ENCODE data around the gene SENP2.
A peak's percentile ranks its signal among the peaks of the same experiment; 100 is the strongest.
"Not testable (repeated sequence)": the region's sequence is repeated elsewhere in the genome, so short reads cannot be mapped to it uniquely, and the experiment has no call there.

Gene SENP2

DNA sequence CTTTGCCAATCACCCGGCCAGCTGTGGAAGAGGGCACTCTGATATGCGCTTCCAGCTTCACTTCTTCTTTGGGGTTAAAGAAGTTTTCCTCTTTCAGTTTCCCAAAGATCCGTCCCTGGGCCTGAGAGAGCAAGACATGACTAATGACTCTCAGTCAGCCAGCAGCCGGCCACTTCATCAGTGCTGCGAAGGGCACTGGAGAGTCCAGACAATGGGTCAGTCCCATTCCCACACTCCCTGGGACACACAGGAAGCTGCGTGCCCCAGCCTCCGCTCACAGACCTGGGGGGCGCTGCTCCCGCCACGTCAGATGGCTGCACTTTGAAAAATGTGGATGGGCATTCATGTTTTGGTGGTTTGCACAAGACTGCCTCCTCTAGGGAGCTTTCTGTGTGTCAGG, 63.3 kb downstream of the SENP2 start:
- DNase-seq, result no peak

DNA sequence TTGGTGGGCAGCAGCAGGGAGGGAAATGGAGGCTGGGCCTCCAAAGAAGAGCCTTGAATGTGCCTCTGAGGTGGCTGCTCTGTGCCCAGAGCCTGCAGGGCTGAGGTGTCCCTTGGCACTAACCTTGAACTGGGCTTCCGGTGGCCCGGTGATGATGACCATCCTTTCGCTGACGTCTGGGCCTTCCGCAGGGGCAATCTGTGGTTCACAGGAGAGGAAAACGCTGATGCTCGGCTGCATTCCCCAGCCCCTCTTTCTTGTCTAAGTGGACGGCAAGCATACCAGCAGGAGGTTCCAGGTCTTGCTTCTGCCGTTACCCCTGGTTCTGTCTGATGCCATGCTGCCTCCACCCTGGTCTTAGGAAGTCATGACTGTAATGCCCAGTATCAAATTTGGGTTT, 65.9 kb downstream of the SENP2 start:
- no peak for DNase-seq

DNA sequence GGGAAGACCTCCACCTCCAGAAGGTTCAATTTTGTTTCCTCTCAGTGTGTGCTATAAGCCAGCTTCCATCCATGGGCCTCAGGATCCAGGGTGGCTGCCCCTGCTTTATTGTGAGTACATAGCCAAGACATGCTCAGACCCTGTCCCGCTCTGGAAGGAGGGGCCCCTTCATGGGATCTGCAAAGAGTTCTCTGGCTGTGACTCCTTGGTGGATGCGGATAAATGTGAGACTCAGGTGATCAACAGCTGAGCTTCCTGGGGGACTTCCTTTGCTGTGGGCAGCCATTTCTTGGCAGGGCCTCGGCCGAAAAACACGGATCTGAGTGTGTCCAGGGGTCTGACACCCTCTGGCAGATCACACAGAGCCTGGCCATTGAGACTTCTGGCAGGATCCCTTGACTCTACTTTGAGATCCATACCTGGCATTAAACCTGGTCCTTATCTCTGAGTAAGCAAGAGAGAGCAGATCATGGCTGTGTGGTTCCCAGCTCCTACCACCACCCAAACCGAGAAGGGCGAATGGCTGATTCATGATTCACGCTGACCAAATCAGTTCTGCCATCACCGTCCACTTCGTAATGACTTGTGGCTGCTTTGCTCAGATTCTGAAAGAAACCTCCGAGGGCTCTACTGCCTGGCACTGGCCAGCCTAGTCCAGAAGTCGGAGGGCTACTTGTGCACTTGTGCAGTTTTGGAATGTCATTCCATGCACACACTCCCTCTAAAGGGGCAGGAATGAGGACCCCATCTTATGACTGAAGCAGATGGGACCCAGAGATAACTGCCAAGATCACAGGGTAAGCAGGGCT, 68.1 kb downstream of the SENP2 start:
- no peak for DNase-seq

GRCh38 chr3:185654758-185655145, 68.7 kb downstream of the SENP2 start:
- DNase-seq, result no peak

- no peak for DNase-seq
Measured at GRCh38 chr3:185655426-185656320, 69.6 kb downstream of the SENP2 start.

DNA sequence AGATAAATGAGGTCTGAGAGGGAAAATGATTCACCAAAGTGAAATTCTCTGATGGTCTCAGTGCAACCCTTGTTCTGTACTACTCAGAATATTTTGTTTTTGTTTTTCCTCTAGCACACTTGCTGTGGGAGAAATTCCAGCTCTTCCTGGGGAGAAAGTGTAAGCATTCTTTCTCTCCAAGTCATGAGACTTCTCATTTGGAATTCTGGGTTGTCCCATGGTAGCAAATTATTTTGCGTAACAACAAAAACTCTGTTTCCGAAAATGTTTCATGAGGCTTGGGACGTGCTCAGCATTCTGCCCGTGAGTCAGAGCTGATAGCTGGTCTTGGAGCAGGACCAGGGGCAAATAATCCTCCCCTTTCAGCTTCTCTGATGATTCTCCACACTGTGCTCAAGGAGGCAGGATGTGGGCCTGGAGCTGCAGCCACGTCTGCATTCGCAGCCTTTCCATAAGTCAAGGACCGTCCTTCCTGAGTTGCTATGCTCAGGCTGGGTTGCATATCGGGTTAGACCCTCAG, 70.3 kb downstream of the SENP2 start:
- no peak for DNase-seq

GRCh38 chr3:185657211-185657610, 71.1 kb downstream of the SENP2 start:
- no peak for DNase-seq

DNA sequence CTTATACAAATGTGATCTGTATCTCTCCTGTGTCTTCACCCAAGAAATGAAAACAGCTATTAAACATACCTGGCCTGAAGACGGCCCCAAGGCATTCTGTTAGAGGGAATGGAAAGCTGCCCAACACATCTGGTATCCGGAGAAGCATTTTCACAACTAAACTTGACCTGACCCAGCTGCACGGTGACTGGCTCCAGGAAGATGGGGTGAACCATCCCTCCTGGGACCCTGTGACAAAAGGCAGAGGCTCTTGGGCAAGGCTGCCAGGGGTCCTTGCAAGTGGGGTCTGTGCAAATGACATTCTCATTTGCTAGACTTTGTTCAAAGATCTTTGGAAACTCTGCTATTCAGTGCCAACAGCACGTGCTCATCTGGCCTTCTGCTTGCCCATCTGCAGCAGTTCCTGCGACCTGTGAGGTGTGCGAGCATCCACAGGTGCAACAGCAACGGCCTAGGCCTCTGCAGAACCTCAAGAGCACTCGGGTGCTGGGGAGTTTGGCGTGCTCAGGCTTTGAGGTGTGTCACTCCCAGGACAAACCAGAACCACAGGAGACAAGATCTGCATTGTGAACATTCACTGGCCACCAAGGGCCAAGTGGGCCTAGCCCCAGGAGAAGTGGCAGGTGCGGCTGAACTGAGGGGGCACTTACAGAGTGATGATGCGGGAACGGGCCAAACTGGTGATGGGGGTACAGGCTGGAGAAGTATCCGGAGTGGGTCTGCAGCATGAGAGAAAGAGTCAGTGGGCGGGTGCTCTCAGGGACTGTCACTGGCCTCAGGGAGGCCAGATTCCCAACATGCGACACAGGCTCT, 71.8 kb downstream of the SENP2 start:
- no peak for DNase-seq

DNA sequence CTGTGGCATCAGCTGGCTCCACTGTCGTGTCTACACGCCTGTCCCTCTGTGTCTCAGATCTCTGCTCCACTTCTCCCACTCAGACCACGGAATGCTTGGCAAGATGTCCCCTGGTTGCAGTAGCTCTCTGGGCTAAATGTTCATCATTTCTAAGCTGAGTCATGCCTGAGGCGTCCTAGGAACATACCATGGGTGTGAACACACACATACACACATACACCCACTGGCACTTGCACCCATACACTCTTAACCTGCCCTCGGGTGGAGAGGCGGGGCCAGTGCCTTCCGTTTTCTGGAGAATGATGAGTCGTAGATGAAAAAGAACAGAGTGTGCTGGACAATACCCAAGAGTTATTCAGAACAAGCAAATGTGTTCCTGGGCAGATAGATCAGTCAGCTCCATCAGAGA, 72.4 kb downstream of the SENP2 start:
- no peak for DNase-seq

DNA sequence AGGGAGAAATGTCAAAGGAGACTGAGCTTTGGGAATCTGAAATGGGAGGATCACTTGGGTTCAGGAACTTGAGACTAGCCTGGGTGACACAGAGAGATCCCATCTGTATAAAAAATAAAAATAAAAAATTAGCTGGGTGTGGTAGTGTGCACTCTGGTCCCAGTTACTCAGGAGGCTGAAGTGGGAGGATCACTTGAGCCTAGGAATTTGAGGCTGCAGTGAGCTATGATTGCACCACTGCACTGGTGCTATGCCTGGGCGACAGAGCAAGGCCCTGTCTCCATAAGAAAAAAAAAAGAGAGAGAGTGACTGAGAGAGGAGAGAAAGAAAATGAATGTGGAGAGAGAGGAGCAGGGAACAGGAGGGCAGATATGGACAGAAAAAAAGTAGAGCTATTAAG, 72.8 kb downstream of the SENP2 start:
- DNase-seq, result no peak

DNA sequence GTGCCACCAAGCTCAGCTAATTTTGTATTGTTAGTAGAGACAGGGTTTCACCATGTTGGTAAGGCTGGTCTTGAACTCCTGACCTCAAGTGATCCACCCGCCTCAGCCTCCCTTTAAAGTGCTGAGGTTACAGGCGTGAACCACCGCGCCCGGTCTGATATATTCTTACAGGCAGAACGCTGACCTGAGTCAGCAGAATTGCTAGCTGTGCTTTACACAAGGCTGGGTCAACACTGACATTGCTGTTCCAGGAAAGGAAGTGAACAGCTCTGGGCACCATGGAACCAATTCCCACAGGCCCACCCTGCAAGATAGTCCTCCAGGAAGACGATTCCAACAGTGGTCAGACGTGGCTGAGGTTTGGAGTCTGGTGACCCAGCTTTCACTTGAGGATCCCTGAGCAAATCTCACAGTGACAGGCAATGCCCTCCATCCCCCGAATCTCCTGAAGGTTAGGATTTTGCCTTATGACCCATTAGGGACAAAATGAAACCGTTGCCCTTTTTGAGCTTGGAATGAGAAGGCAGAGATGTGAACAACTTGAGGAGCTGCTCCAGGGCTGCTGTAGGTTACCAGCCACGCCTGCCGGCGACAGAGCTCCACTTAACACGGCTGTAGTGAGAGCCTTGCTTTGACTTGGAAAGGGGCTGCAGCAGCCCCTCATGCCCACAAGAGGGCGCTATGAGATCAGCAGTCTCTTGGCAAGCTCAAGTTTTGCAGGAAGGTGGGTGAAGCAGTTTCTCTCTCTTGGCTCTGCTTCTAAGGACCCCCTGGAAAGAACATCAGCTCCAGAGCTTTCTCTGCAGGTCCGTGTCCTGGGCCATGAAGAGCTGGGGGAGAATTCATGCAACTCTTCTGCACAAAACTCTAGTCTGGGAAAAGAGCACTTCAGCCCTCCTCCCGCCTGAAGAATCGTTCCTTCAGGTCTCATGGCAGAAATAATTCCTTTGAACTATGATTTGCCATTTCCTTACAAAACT, 74.1 kb downstream of the SENP2 start:
- DNase-seq, result peak; percentile 64

GRCh38 chr3:185661296-185661695, 75.2 kb downstream of the SENP2 start:
- not testable (repeated sequence) for DNase-seq

DNA sequence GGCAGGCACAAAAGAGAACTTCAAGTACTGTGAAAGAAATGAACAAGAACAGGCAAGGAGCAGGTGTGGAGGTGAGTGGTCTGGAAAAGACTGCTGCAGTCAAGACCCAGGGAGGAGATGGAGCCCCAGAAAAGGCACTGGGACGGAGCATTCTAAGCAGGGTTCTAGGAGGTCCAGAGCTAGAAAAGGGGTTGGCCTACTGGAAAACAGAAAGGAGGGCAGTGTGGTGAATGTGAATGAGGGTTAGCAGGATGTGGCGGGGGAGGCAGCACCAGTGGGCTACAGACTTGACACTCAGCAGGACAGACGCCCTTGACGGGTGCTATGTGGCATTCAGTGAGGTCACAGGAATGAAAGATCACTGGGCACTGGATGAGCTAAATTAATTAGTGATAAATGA, 75.7 kb downstream of the SENP2 start:
- no peak for DNase-seq

DNA sequence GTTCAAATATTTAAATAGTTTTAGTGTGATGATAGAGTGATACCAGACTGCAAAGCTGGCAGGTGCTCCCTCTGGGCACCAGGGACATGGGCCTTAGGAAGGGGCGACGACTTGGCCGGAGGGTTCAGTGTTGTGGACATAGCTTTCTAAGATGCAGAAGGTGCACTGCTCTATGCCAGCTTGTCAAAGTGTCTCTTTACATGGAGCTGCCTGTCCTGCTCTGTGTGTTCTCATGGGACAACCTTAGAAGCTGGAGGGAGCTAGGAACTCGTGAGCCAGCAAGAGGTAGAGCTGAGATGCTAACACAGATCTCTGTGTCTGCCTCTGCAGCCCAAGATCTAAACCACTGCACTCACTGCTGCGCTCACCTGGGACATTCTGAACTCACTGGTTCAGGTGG, 77.8 kb downstream of the SENP2 start:
- DNase-seq, result no peak

GRCh38 chr3:185667574-185667973, 81.5 kb downstream of the SENP2 start:
- DNase-seq, result no peak

DNA sequence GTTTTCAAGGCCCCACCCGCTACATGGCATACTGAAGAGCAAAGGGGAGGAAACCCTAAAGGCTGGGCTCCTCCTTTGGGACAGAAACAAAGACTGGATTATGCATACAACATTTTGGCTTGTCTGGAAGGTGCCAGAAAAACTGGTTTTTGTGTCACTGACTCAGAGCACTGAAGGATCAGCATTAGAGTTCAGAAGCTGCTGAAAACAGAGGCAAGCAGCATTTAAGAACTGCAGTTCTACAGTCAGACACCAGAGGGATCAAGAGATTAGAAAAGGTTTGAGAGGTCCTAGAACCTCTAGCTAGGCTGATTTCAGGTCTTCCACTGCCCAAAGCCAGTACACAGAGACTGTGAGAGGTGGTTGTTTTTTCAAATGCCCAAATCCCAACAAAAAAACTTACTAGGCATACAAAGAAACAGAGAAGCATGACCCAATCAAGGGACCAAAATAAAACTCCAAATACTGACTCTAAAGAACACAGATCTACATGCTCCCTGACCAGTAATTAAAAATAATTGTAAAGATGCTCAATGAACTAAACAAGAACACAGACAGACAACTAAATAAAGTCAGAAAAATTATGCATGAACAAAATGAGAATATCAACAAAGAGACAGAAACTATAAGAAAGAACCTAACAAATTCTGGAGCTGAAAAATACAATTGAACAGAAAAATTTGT, 91.2 kb downstream of the SENP2 start:
- DNase-seq, result peak; percentile 37

GRCh38 chr3:185678027-185678426, 91.9 kb downstream of the SENP2 start:
- DNase-seq, result no peak

DNA sequence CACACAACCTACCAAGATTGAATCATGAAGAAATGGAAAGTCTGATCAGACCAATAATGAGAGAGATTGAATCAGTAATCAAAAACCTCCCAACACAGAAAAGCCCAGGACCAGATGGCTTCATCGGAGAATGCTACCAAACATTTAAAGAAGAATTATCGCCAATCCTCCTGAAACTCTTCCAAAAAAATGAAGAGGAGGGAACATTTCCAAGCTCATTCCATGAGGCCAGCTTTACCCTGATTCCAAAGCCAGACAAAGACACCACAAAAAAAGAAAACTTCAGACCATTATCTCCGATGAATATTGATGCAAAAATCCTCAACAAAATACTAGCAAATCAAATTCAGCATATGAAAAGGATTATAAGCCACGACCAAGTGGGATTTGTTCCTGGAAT, 94.1 kb downstream of the SENP2 start:
- no peak for DNase-seq
